K562 (cell line): ENCODE measurements around the gene HSPA5. TPM values are rescaled to one million over a fixed set of nuclear protein-coding genes. Genes with fewer than 3 reads are reported as not detected.

Source experiments
- CCNT2 ChIP-seq: IDR thresholded peaks from 2 replicates; pipeline ENCODE4 v1.6.1; 2011; ENCODE audit warnings: borderline replicate concordance, low read depth, mild to moderate bottlenecking, moderate library complexity, mixed read lengths, low read length; ENCODE audit not compliant: insufficient read length; ENCODE audit errors: extremely low read depth
- CEBPG ChIP-seq, 3 experiments: fragments of 200-800 bp in 1 of 3; sonication (Bioruptor generic) in 1 of 3; sonication (generic) in 1 of 3; formaldehyde crosslinking in 1 of 3; IDR thresholded peaks in 2 of 3; conservative IDR thresholded peaks in 1 of 3; 2 replicates each; pipeline versions ENCODE4 v1.6.1 to v1.8.0; 2016 to 2022; ENCODE audit warnings: missing compliant biosample characterization in 2 of 3, missing genetic modification characterization in 2 of 3, mild to moderate bottlenecking in 1 of 3, missing genetic modification reagents in 1 of 3
- ELF4 ChIP-seq: fragments of 450-650 bp; formaldehyde crosslinking; IDR thresholded peaks from 2 replicates; pipeline ENCODE4 v1.4.0; 2022; ENCODE audit warnings: missing genetic modification characterization
- ETV5 ChIP-seq: sonication (generic); formaldehyde crosslinking; IDR thresholded peaks from 2 replicates; pipeline ENCODE4 v1.4.0; 2020; ENCODE audit warnings: low read depth, mild to moderate bottlenecking, missing genetic modification reagents
- HMGN3 ChIP-seq: IDR thresholded peaks from 2 replicates; pipeline ENCODE4 v1.6.1; 2011; ENCODE audit warnings: borderline replicate concordance, low read depth, mild to moderate bottlenecking, mixed read lengths, low read length; ENCODE audit not compliant: insufficient read length; ENCODE audit errors: extremely low read depth
- ILK ChIP-seq: fragments of 450-650 bp; IDR thresholded peaks from 2 replicates; pipeline ENCODE4 v1.6.1; 2016; ENCODE audit warnings: missing genetic modification characterization, low read depth, mild to moderate bottlenecking, missing compliant biosample characterization, moderate library complexity, borderline replicate concordance
- NFYB ChIP-seq: IDR thresholded peaks from 2 replicates; pipeline ENCODE4 v1.6.1; 2011; ENCODE audit warnings: mild to moderate bottlenecking, moderate library complexity; ENCODE audit not compliant: insufficient read length; ENCODE audit errors: extremely low read depth
- NR2F6 ChIP-seq: fragments of 450-650 bp; formaldehyde crosslinking; IDR thresholded peaks from 2 replicates; pipeline ENCODE4 v1.4.0; 2020; ENCODE audit warnings: mild to moderate bottlenecking
- POLR2H ChIP-seq: IDR thresholded peaks from 2 replicates; pipeline ENCODE4 v1.6.1; 2016; ENCODE audit warnings: missing genetic modification characterization, low read depth, mild to moderate bottlenecking, control low read depth, missing compliant biosample characterization, moderate library complexity
- TGIF2 ChIP-seq: sonication (generic); formaldehyde crosslinking; IDR thresholded peaks from 2 replicates; pipeline ENCODE4 v1.8.1; 2022; ENCODE audit warnings: mild to moderate bottlenecking, missing genetic modification reagents, moderate library complexity
- WHSC1 ChIP-seq: IDR thresholded peaks from one replicate; pipeline ENCODE4 v1.6.1; 2012; ENCODE audit warnings: low read length, control low read depth, inconsistent platforms
- ZNF12 ChIP-seq: sonication (generic); formaldehyde crosslinking; IDR thresholded peaks from 2 replicates; pipeline ENCODE4 v1.4.0; 2020; ENCODE audit warnings: mild to moderate bottlenecking, missing genetic modification reagents
- ZNF436 ChIP-seq: fragments of 250-450, 450-650 bp; sonication (Bioruptor Pico); formaldehyde crosslinking; IDR thresholded peaks from 2 replicates; pipeline ENCODE4 v1.7.0; 2020; ENCODE audit warnings: mild to moderate bottlenecking
- polyA plus RNA-seq, 8 experiments: library from polyadenylated mRNA; depleted of rRNA in 4 of 8; stranded (reverse) in 5 of 8; unstranded in 3 of 8; fragments of >200 nt; fragmentation: Nextera tagmentation in 2 of 8; fragmentation: Illumina TruSeq in 1 of 8; extraction: Ambion mirVana in 2 of 8; extraction: Trizol in 1 of 8; gene quantifications; 2 replicates each; pipeline versions ENCODE4 v1.2.1 to v1.2.3, GENCODE V29; 2011 to 2014; ENCODE audit warnings: inconsistent platforms in 1 of 8, missing spikeins in 1 of 8
- total RNA-seq, 7 experiments: library from RNA; depleted of rRNA in 6 of 7; stranded (reverse); fragments of >200 nt in 6 of 7; fragmentation: Illumina TruSeq in 2 of 7; extraction: Trizol in 2 of 7; gene quantifications; 2 replicates each; pipeline versions ENCODE4 v1.2.1 to v1.2.3, GENCODE V29; 2011 to 2021; ENCODE audit warnings: low replicate concordance in 1 of 7
- TF ChIP-seq, protein P1 (sequence below): sonication (generic); formaldehyde crosslinking; IDR thresholded peaks from 2 replicates; pipeline ENCODE4 v1.8.0; 2022; ENCODE audit warnings: mild to moderate bottlenecking, missing genetic modification reagents
- TF ChIP-seq, protein P2 (sequence below): fragments of 450-650 bp; IDR thresholded peaks from 2 replicates; pipeline ENCODE4 v1.7.1; 2018; ENCODE audit warnings: mild to moderate bottlenecking, low read depth; ENCODE audit not compliant: partially characterized antibody
- TF ChIP-seq, protein P3 (sequence below): sonication (generic); IDR thresholded peaks from 2 replicates; pipeline ENCODE4 v1.6.1; 2016
- TF ChIP-seq, protein P4 (sequence below): sonication (generic); formaldehyde crosslinking; IDR thresholded peaks from 2 replicates; pipeline ENCODE4 v1.8.0; 2022; ENCODE audit warnings: missing genetic modification reagents, mild to moderate bottlenecking, borderline replicate concordance
- TF ChIP-seq, protein P5 (sequence below), 3 experiments: IDR thresholded peaks in 2 of 3; conservative IDR thresholded peaks in 1 of 3; 2 replicates each; pipeline ENCODE4 v1.5.1; 2011 to 2012; ENCODE audit warnings: low read length in 3 of 3, mild to moderate bottlenecking in 3 of 3, control low read depth in 2 of 3, improper control_type of control experiment in 1 of 3, inconsistent platforms in 1 of 3, low read depth in 1 of 3, mixed read lengths in 1 of 3, moderate library complexity in 1 of 3; ENCODE audit not compliant: insufficient read depth in 2 of 3

Gene HSPA5
- total and polyA plus RNA-seq, 9 of the 15 experiments (the other 6 are each of a cell fraction or from before 2014, with no cell fraction given) = 48.0 to 265 (median 113) TPM

DNA sequence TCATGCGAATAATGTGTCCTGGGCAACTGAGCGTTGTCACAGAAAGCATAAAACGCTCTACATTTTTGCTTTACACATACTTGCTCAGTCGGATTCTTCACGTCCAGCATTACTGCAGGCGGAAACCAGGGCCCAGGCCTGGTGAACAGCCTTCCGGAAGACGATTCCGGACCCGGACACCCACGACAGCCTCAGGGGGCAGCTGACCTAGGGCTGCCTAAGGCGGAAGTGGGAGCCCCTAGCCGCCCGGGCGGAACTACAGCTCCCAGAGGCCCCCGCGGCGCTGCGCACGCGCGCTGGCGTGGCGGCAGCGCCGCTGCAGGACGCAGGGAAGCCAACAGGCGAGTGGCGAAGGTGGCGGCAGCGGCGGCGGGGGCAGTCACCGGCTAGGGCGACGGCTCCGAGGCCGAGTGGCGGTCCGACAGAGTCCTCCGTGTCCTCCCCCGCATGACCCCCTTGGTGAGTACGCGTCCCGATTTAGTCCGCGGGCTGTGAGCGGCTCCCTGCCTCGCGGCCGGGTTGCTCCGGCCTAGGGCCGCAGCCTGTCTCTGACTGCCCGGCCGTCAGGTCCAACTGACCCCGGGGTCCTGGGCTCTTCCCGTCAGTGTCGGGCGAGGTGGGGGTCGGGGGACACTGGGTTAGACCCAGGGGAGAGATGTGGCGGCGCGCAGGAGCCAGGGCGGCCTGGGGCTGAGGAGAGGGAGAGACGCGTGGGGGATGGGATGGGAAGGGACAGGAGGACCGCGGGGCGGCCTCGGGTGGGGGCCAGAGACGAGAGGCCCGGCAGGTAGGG, 20.6 kb upstream of the HSPA5 start, which contains the start of gene GAPVD1 (continued):
- peak; percentile 60 for TF ChIP-seq HMGN3
- no peak for TF ChIP-seq NFYB
- TF ChIP-seq, protein P1, sequence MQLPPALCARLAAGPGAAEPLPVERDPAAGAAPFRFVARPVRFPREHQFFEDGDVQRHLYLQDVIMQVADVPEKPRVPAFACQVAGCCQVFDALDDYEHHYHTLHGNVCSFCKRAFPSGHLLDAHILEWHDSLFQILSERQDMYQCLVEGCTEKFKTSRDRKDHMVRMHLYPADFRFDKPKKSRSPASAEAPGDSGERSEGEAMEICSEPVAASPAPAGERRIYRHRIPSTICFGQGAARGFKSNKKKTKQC (CRISPR knock-in tag) = no peak
- peak; percentile 94 for TF ChIP-seq ETV5 (CRISPR knock-in tag)
- TF ChIP-seq, protein P2, sequence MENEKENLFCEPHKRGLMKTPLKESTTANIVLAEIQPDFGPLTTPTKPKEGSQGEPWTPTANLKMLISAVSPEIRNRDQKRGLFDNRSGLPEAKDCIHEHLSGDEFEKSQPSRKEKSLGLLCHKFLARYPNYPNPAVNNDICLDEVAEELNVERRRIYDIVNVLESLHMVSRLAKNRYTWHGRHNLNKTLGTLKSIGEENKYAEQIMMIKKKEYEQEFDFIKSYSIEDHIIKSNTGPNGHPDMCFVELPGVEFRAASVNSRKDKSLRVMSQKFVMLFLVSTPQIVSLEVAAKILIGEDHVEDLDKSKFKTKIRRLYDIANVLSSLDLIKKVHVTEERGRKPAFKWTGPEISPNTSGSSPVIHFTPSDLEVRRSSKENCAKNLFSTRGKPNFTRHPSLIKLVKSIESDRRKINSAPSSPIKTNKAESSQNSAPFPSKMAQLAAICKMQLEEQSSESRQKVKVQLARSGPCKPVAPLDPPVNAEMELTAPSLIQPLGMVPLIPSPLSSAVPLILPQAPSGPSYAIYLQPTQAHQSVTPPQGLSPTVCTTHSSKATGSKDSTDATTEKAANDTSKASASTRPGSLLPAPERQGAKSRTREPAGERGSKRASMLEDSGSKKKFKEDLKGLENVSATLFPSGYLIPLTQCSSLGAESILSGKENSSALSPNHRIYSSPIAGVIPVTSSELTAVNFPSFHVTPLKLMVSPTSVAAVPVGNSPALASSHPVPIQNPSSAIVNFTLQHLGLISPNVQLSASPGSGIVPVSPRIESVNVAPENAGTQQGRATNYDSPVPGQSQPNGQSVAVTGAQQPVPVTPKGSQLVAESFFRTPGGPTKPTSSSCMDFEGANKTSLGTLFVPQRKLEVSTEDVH = peak; percentile 39
- 0 out of 2 replicates have a peak, but pooled peaks have one; percentile 10 for TF ChIP-seq ZNF12 (CRISPR knock-in tag)
- TF ChIP-seq POLR2H = peak; percentile 81
- no peak for TF ChIP-seq WHSC1
- 0 out of 2 replicates have a peak, but pooled peaks have one; percentile 53 for TF ChIP-seq NR2F6
- TF ChIP-seq CEBPG (CRISPR knock-in tag; IDR thresholded peaks at IDR 0.05) = 0 out of 2 replicates have a peak, but pooled peaks have one; percentile 37
- no peak for TF ChIP-seq CEBPG (tag; conservative IDR thresholded peaks at IDR 0.05 in 1 of 2, IDR thresholded peaks at IDR 0.05 in 1 of 2)
- TF ChIP-seq ELF4 (CRISPR knock-in tag) = peak; percentile 56
- TF ChIP-seq, protein P3, sequence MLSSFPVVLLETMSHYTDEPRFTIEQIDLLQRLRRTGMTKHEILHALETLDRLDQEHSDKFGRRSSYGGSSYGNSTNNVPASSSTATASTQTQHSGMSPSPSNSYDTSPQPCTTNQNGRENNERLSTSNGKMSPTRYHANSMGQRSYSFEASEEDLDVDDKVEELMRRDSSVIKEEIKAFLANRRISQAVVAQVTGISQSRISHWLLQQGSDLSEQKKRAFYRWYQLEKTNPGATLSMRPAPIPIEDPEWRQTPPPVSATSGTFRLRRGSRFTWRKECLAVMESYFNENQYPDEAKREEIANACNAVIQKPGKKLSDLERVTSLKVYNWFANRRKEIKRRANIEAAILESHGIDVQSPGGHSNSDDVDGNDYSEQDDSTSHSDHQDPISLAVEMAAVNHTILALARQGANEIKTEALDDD = peak; percentile 48; the same call in 1 of the 2 replicates
- no peak for TF ChIP-seq ZNF436 (CRISPR knock-in tag)
- TF ChIP-seq TGIF2 (CRISPR knock-in tag) = no peak
- TF ChIP-seq, protein P4, sequence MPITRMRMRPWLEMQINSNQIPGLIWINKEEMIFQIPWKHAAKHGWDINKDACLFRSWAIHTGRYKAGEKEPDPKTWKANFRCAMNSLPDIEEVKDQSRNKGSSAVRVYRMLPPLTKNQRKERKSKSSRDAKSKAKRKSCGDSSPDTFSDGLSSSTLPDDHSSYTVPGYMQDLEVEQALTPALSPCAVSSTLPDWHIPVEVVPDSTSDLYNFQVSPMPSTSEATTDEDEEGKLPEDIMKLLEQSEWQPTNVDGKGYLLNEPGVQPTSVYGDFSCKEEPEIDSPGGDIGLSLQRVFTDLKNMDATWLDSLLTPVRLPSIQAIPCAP (CRISPR knock-in tag) = no peak
- TF ChIP-seq CCNT2 = peak; percentile 84
- TF ChIP-seq, protein P5, sequence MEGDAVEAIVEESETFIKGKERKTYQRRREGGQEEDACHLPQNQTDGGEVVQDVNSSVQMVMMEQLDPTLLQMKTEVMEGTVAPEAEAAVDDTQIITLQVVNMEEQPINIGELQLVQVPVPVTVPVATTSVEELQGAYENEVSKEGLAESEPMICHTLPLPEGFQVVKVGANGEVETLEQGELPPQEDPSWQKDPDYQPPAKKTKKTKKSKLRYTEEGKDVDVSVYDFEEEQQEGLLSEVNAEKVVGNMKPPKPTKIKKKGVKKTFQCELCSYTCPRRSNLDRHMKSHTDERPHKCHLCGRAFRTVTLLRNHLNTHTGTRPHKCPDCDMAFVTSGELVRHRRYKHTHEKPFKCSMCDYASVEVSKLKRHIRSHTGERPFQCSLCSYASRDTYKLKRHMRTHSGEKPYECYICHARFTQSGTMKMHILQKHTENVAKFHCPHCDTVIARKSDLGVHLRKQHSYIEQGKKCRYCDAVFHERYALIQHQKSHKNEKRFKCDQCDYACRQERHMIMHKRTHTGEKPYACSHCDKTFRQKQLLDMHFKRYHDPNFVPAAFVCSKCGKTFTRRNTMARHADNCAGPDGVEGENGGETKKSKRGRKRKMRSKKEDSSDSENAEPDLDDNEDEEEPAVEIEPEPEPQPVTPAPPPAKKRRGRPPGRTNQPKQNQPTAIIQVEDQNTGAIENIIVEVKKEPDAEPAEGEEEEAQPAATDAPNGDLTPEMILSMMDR (IDR thresholded peaks at IDR 0.05 in 2 of 3, conservative IDR thresholded peaks at IDR 0.05 in 1 of 3; ENCODE audit: insufficient read depth in 2 of 3, low read depth in 1 of 3, low read length in 3 of 3) = peak; percentile 62 to 73 (median 62); a peak in 5 of 6 replicates
- no peak for TF ChIP-seq ILK (tag)
